K562 (cell line): Measurements from ENCODE around the gene PYDC1. TPM values are rescaled to one million over a fixed set of nuclear protein-coding genes. Genes with fewer than 3 reads are reported as not detected.

Source experiments
- BCL6 ChIP-seq: fragments of 250-450 bp; sonication (Bioruptor Pico); IDR thresholded peaks from 2 replicates; pipeline ENCODE4 v1.4.0; 2020
- CTBP1 ChIP-seq: fragments of 450-650 bp; IDR thresholded peaks from 2 replicates; pipeline ENCODE4 v1.6.1; 2016; ENCODE audit warnings: borderline replicate concordance
- GATAD2A ChIP-seq: fragments of 450-650 bp; IDR thresholded peaks from 2 replicates; pipeline ENCODE4 v1.6.1; 2017
- GTF2E2 ChIP-seq: fragments of 200-800 bp; sonication (Bioruptor generic); IDR thresholded peaks from 2 replicates; pipeline ENCODE4 v1.6.1; 2016; ENCODE audit warnings: missing genetic modification characterization, missing compliant biosample characterization
- HDAC6 ChIP-seq: IDR thresholded peaks from 2 replicates; pipeline ENCODE4 v1.6.1; 2012; ENCODE audit warnings: low read depth, mild to moderate bottlenecking, control low read depth, inconsistent platforms, low read length, moderate library complexity
- KLF10 ChIP-seq: fragments of 250-450 bp; sonication (Bioruptor Pico); IDR thresholded peaks from 2 replicates; pipeline ENCODE4 v1.6.1; 2021; ENCODE audit warnings: matching md5 sums
- PHB ChIP-seq: fragments of 250-450 bp; sonication (Bioruptor Pico); IDR thresholded peaks from 2 replicates; pipeline ENCODE4 v1.5.0; 2021
- RBM34 ChIP-seq: fragments of 200-400 bp; formaldehyde crosslinking; IDR thresholded peaks from 2 replicates; pipeline ENCODE4 v1.6.1; 2018; ENCODE audit warnings: low read length, borderline replicate concordance; ENCODE audit not compliant: insufficient read depth
- RFX7 ChIP-seq: fragments of 250-450 bp; sonication (Bioruptor Pico); IDR thresholded peaks from 2 replicates; pipeline ENCODE4 v1.5.1; 2021; ENCODE audit warnings: mild to moderate bottlenecking
- RNF2 ChIP-seq: sonication (generic); IDR thresholded peaks from 2 replicates; pipeline ENCODE4 v1.6.1; 2016
- SRSF1 ChIP-seq: fragments of 200-400 bp; formaldehyde crosslinking; IDR thresholded peaks from 2 replicates; pipeline ENCODE4 v1.6.1; 2017; ENCODE audit warnings: mild to moderate bottlenecking, low read depth, low read length, moderate library complexity
- ZFP1 ChIP-seq: fragments of 450-650 bp; formaldehyde crosslinking; IDR thresholded peaks from 2 replicates; pipeline ENCODE4 v1.4.0; 2020; ENCODE audit warnings: mild to moderate bottlenecking, mixed read lengths
- ZNF282 ChIP-seq: sonication (generic); formaldehyde crosslinking; IDR thresholded peaks from 2 replicates; pipeline ENCODE4 v1.8.1; 2023; ENCODE audit warnings: missing genetic modification reagents
- ZNF444 ChIP-seq: fragments of 250-450 bp; sonication (Bioruptor Pico); IDR thresholded peaks from 2 replicates; pipeline ENCODE4 v1.4.0; 2020; ENCODE audit warnings: mild to moderate bottlenecking, moderate library complexity
- ZNF707 ChIP-seq: fragments of 250-450 bp; sonication (Bioruptor Pico); conservative IDR thresholded peaks from 2 replicates; pipeline ENCODE4 v1.8.0; 2022; ENCODE audit warnings: inconsistent platforms, mild to moderate bottlenecking, moderate library complexity
- polyA plus RNA-seq, 8 experiments: library from polyadenylated mRNA; depleted of rRNA in 4 of 8; stranded (reverse) in 5 of 8; unstranded in 3 of 8; fragments of >200 nt; fragmentation: Nextera tagmentation in 2 of 8; fragmentation: Illumina TruSeq in 1 of 8; extraction: Ambion mirVana in 2 of 8; extraction: Trizol in 1 of 8; gene quantifications; 2 replicates each; pipeline versions ENCODE4 v1.2.1 to v1.2.3, GENCODE V29; 2011 to 2014; ENCODE audit warnings: inconsistent platforms in 1 of 8, missing spikeins in 1 of 8
- total RNA-seq, 7 experiments: library from RNA; depleted of rRNA in 6 of 7; stranded (reverse); fragments of >200 nt in 6 of 7; fragmentation: Illumina TruSeq in 2 of 7; extraction: Trizol in 2 of 7; gene quantifications; 2 replicates each; pipeline versions ENCODE4 v1.2.1 to v1.2.3, GENCODE V29; 2011 to 2021; ENCODE audit warnings: low replicate concordance in 1 of 7
- TF ChIP-seq, protein P1 (sequence below): fragments of 250-450 bp; sonication (Bioruptor Pico); IDR thresholded peaks from 2 replicates; pipeline ENCODE4 v1.5.0; 2021
- TF ChIP-seq, protein P2 (sequence below): fragments of 250-450 bp; sonication (Bioruptor Pico); IDR thresholded peaks from 2 replicates; pipeline ENCODE4 v1.8.0; 2021; ENCODE audit warnings: moderate library complexity, mild to moderate bottlenecking, inconsistent platforms
- TF ChIP-seq, protein P3 (sequence below): fragments of 250-450 bp; sonication (Bioruptor Pico); IDR thresholded peaks from 2 replicates; pipeline ENCODE4 v1.9.0; 2021; ENCODE audit warnings: mild to moderate bottlenecking, inconsistent platforms
- TF ChIP-seq, protein P4 (sequence below), 3 experiments: fragments of 200-800 bp in 1 of 3; fragments of 250-450 bp in 1 of 3; fragments of 450-650 bp in 1 of 3; sonication (Bioruptor Pico) in 1 of 3; sonication (Bioruptor generic) in 1 of 3; formaldehyde crosslinking in 1 of 3; IDR thresholded peaks; 2 replicates each; pipeline versions ENCODE4 v1.6.1 to v1.8.0; 2016 to 2022; ENCODE audit warnings: mild to moderate bottlenecking in 2 of 3, missing genetic modification characterization in 2 of 3, missing compliant biosample characterization in 1 of 3, moderate library complexity in 1 of 3
- TF ChIP-seq, protein P5 (sequence below): IDR thresholded peaks from 2 replicates; pipeline ENCODE4 v1.6.1; 2012; ENCODE audit warnings: low read depth, low read length, improper control_type of control experiment, borderline replicate concordance

Gene PYDC1
- total and polyA plus RNA-seq, 9 of the 15 experiments (the other 6 are each of a cell fraction or from before 2014, with no cell fraction given), result not detected

DNA sequence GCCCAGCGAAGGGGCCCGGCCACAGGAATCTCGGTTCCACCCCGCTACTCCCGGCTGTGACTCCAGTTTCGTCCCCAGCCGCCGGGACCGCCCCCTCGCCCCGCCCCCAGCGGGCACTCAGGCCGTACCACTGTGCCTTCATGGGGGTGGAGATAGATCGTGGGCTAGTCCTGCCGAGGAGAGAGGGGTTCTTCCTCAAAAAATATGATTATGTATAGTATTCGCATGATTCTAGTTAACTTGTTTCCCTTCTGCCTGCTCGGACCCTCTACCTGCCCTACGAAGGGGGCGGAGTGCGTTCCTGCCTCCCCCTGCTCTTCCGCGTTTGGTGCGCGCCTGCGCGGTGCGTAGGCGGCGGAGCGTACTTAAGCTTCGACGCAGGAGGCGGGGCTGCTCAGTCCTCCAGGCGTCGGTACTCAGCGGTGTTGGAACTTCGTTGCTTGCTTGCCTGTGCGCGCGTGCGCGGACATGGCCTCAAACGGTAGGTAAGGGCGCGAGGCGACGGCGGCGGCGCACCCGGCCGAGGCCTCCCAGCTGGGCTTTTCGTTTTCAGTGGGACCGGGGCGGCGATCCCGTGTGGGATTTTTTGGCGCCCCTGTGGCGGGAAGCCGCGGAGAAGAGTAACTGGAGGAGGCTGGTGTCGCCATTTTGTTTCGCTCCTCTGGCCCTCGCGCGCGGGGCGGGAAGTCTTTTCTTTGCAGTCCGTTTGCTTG lies 37.0 kb downstream of the PYDC1 start, which contains the start of gene FUS (continued):
- no peak for TF ChIP-seq KLF10 (CRISPR knock-in tag)
- TF ChIP-seq, protein P1, sequence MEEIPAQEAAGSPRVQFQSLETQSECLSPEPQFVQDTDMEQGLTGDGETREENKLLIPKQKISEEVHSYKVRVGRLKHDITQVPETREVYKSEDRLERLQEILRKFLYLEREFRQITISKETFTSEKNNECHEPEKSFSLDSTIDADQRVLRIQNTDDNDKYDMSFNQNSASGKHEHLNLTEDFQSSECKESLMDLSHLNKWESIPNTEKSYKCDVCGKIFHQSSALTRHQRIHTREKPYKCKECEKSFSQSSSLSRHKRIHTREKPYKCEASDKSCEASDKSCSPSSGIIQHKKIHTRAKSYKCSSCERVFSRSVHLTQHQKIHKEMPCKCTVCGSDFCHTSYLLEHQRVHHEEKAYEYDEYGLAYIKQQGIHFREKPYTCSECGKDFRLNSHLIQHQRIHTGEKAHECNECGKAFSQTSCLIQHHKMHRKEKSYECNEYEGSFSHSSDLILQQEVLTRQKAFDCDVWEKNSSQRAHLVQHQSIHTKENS (CRISPR knock-in tag), result no peak
- no peak for TF ChIP-seq ZNF444 (CRISPR knock-in tag)
- TF ChIP-seq, protein P2, sequence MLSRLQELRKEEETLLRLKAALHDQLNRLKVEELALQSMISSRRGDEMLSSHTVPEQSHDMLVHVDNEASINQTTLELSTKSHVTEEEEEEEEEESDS (CRISPR knock-in tag), result no peak
- TF ChIP-seq, protein P3, sequence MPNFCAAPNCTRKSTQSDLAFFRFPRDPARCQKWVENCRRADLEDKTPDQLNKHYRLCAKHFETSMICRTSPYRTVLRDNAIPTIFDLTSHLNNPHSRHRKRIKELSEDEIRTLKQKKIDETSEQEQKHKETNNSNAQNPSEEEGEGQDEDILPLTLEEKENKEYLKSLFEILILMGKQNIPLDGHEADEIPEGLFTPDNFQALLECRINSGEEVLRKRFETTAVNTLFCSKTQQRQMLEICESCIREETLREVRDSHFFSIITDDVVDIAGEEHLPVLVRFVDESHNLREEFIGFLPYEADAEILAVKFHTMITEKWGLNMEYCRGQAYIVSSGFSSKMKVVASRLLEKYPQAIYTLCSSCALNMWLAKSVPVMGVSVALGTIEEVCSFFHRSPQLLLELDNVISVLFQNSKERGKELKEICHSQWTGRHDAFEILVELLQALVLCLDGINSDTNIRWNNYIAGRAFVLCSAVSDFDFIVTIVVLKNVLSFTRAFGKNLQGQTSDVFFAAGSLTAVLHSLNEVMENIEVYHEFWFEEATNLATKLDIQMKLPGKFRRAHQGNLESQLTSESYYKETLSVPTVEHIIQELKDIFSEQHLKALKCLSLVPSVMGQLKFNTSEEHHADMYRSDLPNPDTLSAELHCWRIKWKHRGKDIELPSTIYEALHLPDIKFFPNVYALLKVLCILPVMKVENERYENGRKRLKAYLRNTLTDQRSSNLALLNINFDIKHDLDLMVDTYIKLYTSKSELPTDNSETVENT (CRISPR knock-in tag), result peak; percentile 96
- no peak; the same call in none of the 2 replicates for TF ChIP-seq RNF2
- no peak for TF ChIP-seq BCL6 (CRISPR knock-in tag)
- peak; percentile 90 for TF ChIP-seq ZNF282 (CRISPR knock-in tag)
- TF ChIP-seq, protein P4, sequence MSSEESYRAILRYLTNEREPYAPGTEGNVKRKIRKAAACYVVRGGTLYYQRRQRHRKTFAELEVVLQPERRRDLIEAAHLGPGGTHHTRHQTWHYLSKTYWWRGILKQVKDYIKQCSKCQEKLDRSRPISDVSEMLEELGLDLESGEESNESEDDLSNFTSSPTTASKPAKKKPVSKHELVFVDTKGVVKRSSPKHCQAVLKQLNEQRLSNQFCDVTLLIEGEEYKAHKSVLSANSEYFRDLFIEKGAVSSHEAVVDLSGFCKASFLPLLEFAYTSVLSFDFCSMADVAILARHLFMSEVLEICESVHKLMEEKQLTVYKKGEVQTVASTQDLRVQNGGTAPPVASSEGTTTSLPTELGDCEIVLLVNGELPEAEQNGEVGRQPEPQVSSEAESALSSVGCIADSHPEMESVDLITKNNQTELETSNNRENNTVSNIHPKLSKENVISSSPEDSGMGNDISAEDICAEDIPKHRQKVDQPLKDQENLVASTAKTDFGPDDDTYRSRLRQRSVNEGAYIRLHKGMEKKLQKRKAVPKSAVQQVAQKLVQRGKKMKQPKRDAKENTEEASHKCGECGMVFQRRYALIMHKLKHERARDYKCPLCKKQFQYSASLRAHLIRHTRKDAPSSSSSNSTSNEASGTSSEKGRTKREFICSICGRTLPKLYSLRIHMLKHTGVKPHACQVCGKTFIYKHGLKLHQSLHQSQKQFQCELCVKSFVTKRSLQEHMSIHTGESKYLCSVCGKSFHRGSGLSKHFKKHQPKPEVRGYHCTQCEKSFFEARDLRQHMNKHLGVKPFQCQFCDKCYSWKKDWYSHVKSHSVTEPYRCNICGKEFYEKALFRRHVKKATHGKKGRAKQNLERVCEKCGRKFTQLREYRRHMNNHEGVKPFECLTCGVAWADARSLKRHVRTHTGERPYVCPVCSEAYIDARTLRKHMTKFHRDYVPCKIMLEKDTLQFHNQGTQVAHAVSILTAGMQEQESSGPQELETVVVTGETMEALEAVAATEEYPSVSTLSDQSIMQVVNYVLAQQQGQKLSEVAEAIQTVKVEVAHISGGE (CRISPR knock-in tag; IDR thresholded peaks at IDR 0.05), result no peak
- TF ChIP-seq, protein P5, sequence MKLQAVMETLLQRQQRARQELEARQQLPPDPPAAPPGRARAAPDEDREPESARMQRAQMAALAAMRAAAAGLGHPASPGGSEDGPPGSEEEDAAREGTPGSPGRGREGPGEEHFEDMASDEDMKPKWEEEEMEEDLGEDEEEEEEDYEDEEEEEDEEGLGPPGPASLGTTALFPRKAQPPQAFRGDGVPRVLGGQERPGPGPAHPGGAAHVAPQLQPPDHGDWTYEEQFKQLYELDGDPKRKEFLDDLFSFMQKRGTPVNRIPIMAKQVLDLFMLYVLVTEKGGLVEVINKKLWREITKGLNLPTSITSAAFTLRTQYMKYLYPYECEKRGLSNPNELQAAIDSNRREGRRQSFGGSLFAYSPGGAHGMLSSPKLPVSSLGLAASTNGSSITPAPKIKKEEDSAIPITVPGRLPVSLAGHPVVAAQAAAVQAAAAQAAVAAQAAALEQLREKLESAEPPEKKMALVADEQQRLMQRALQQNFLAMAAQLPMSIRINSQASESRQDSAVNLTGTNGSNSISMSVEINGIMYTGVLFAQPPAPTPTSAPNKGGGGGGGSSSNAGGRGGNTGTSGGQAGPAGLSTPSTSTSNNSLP, result peak; percentile 36; the same call in 1 of the 2 replicates
- 0 out of 2 replicates have a peak, but pooled peaks have one; percentile 52 for TF ChIP-seq GATAD2A
- peak; percentile 80 for TF ChIP-seq PHB (CRISPR knock-in tag)
- peak; percentile 94 for TF ChIP-seq SRSF1
- no peak for TF ChIP-seq RBM34
- no peak for TF ChIP-seq ZFP1 (CRISPR knock-in tag)
- no peak for TF ChIP-seq ZNF707 (CRISPR knock-in tag)
- peak; percentile 99 for TF ChIP-seq GTF2E2
- peak; percentile 78; the same call in 1 of the 2 replicates for TF ChIP-seq CTBP1
- no peak for TF ChIP-seq RFX7 (CRISPR knock-in tag)
- TF ChIP-seq HDAC6, result peak; percentile 83; the same call in 1 of the 2 replicates
